NCI-H2227 (cell line): Measurements from ENCODE around the gene CLDN20.
"Not testable (repeated sequence)": the region's sequence is repeated elsewhere in the genome, so short reads cannot be mapped to it uniquely, and the experiment has no call there.

Experiments
- DNase-seq: peaks from one replicate; lab custom pipeline; 2025; ENCODE audit not compliant: unreplicated experiment; lab: John Stamatoyannopoulos, UW

CLDN20 gene, protein sequence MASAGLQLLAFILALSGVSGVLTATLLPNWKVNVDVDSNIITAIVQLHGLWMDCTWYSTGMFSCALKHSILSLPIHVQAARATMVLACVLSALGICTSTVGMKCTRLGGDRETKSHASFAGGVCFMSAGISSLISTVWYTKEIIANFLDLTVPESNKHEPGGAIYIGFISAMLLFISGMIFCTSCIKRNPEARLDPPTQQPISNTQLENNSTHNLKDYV

DNA sequence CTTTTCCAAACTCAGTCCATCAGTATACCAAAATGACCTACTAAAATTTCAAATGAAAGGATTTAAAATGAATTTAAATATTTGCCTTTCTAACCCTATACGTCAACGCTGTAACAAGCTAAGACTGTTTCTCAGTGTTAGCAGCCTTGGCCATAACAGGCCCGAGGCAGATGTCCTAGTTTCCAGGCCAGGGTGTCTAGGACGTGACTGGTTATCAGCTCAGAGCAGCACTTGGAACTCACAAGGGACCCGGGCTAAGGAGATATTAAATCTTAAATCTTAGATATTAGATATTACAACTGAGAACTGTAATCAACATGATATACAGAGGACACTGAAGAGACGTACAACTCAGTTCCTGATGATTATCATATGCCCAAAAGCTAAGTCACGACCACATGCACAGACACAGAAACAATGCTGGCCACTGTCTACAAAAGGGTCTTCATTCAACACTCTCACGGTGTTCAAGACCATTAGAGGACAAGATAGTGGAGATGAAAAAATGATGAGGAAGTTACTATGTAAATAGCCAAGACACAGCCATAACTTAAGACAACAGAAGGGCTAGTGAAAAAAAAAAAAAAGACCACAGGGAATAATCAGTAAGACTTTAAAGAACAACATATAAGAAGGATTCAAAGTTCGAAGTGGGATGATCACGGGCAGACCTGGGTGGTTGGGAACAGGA lies at the start of gene CLDN20:
CLDN20 (plus strand) TSS at position 641 of the 691 bp plus-strand sequence. CDS start 11,707 bp downstream, outside the sequence.
- no peak for DNase-seq

DNA sequence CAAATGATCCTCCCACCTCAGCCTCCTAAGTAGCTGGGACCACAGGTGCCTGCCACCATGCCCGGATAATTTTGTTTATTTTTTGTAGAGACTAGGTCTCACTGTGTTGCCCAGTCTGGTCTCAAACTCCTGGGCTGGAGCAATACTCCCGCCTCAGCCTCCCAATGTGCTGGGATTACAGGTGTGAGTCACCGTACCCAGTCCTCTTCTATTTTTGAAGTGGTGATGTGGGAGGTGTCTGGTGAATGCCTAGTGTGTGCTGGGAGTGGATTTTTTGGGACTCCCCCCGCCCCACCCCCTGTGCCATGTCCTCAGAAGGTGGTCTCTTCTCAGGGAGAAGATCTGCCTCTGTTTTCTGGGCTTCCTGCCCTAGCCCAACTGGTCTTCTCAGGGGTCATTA lies 47.9 kb upstream of the CLDN20 start:
- peak; percentile 49 for DNase-seq

DNA sequence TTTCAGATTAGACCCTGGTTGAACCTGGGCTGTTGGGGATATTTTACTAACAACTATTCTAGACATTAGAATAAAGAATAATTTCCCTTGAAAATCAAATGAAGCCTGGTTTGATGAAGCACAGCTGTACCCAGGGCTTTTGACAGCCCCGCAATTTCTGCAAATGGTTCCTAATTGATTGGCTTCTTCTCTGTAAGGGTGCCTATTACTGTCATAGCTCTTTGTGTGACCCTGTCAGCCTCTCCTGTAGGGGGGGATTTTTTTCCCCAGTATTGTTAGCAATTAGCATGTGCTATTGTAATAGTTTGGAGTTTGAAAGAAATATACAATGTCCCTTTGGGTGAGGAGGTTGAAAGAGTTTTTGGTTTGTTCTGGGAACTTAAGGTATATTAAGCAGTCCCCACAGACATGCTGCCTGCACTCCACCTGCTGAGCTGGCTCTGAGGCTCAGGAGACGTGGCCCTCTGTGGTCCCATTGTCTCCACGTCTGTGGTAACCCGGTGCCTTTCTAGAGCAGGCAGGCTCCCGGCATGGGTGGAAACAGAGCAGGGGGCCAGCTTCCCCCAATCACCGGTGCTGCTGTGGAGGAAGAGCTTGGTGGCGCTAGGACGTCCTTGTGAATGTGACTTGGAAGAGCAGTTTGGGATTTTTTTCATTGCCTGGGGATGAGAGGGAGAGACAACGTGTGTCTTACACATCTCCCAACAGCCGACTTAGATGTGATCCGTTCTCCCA lies 47.3 kb upstream of the CLDN20 start:
- peak; percentile 74 for DNase-seq

DNA sequence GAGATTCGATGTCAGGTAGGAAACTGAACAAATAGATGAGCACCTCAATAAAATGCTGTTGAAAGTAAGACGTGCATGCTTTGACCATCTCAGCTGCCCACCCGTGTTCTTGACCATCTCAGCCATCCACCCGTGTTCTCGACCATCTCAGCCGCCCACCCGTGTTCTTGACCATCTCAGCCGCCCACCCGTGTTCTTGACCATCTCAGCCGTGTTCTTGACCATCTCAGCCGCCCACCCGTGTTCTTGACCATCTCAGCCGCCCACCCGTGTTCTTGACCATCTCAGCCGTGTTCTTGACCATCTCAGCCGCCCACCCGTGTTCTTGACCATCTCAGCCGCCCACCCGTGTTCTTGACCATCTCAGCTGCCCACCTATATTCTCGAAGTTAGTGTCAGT lies 45.1 kb upstream of the CLDN20 start:
- not testable (repeated sequence) for DNase-seq

DNA sequence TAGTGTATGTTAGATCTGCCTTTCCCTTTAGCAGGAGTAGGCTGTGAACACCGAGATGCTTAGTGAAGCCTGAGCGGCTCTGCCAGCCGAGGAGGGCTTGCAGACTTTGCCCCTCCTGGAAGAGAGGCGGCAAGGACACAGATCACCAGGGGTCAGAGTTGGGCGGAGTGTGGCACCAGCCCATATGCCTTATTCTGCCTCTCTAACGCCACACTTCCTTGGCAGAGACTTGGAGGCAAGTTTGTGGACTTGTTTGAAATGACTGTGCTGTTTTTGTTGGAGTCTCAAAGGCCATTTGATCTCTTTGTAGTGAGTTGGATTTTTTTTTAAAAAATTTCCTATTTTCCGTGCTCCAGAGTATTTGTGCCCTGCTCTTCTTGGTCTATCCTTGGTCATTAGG lies 44.5 kb upstream of the CLDN20 start:
- DNase-seq, result no peak

DNA sequence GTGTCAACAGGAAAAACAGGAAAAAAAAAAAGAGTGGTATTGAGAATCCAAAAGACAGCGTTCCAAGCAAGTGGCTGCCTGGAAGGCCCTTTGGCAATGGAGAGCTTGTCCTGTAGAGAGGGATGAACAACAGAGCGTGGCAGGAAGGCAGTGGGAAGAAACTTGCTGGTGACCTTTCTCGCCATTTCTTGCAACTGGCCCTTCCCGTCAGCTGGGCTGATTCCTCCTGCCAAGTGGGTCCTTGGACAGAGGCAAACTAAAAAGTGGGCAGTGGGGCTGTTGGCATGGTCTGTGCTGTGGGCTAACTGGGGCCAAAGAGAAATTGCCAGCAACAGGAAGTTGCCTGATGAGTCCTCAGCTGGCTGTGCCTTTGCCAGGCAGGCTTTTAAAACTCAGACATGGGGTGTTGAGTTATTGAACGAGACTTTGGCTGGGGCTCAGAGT lies 43.9 kb upstream of the CLDN20 start:
- no peak for DNase-seq

DNA sequence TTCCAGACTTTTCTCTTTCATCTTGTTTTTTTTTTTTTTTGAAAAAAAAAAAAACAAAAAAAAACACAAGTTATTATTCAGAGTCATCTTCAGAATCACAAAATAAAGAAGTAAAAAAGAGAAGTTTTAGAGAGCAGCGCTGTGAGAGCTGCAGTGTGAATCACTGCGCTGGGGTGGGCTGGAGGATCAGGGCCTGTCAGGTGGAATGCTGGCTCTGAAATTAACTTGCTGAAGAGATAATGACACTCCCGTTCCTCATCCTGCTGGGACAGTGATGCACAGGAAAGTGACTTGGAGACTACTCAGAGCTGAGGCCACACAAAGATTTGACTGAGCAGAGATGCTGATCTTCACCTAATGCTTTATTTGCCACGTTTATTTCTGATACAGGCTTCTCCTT lies 42.7 kb upstream of the CLDN20 start:
- DNase-seq, result peak; percentile 6

DNA sequence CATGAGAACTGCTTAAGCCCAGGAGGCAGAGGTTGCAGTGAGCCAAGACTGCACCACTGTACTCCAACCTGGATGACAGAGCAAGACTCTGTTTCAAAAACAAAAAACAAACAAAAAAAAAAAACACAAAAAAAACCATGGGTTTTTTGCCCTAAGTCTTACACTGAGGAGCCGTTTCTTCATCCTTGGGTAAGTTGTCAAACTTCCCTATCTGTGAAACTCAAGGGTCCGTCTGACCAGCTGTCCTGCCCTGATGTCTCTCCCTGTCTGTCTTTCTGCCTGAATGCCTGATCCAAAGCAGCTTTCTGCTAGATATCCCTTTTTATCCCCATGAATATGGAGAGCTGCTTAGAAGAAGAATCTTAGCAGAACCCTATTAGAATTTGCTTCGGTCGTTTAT lies 41.3 kb upstream of the CLDN20 start:
- DNase-seq, result no peak

DNA sequence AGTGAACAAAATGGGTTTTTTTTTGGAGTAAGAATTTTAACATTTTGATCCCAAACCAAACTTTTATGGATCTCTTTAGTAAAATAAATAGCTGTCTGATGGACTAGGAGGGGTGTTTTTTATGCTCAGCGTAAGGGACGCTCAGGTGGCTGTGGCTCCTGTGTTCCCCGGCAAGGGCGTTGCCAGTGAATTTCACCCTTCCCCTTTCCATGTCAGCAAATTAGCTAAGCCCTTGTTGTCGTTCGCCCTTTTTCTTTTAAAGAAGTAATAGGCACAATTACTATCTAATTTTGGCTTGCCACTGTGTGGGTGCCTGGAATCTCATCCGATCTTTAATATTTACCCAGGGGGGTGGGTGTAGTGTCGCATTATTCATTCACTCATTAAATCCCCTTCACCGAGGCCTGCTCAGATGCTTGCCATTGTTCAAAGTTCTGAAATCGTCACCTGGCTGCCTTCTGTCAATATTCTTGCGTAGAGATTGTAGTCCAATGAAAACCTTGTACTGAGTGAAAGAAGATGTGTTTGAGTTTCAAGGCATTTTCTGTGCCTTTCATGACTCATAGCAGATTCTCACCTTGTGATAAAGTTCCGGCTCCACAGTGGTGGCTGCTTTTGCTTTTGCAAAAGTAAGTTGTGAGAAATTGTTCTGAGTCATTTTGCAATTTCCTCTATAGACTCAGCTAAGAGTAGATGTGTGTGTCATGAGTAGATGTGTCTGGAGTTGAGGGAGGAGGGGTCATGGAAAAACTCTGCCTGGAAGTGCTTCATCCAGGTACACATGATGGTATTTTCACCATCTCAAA lies 40.0 kb upstream of the CLDN20 start:
- DNase-seq, result peak; percentile 20

DNA sequence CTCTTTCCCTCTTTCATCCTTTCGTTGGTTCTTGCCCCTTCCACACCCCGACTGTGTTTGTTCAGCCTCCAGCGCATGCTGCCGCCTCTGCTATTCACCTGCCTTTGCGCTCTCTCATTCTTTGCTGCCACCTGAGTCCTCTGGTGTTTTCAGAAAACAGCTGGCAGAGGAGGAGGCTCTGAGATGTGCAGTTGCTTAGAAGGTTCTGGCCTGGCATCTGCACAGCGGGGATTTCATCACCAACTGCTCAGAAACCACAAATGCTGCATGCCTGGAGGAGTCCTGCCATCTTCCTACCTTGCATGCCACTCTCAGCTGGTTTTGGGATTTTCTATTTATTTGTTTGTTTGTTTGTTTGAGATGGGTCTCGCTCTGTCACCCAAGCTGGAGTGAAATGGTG lies 39.2 kb upstream of the CLDN20 start:
- peak; percentile 4 for DNase-seq

DNA sequence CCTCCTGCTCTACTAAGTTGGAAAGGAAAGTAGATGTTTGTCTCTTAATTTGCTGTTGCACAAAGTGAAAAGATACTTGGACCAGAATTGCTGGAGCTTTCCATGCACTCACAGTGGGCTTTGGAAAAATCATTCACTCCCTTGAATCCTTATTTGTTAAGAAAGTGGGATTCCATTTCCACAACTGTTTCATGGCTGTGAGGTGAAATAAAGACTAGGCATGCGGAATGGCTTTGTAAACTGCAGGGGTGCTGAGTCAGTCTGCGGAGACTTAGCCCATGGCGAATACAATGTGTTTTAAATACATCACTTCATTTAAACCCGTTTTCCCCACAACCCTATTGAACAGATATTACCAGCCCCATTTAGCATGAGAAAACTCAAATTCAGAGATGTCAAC lies 36.8 kb upstream of the CLDN20 start:
- DNase-seq, result no peak

DNA sequence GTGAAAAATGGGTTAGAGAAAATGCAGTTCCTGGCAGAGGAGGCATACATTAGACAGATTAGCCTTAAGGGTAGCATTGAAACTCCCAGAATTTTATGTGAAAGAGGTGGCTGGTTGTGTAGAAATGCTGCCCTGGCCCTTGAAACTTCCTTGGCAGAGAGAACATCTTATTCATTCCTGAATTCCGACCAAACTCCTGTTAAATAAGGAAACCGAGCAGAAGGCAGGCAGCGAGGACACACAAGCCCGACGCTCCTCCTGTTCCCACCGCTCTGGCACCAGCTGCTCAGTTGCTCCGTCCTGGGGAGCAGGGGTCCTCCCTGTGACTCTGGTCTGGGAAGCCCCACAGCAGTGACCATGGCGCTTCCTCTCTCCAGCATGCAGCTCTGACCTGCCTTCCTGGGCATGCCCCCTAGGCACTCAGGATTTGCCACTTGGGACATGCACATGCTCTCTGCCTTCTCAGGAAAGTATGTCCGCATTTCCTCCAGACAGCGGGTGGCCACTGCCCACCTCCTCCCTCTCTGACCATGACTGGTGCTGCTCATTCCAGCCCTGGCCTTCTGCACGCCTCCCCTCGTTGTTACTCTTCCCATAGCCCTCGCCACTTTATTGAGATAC lies 35.2 kb upstream of the CLDN20 start:
- DNase-seq, result no peak

DNA sequence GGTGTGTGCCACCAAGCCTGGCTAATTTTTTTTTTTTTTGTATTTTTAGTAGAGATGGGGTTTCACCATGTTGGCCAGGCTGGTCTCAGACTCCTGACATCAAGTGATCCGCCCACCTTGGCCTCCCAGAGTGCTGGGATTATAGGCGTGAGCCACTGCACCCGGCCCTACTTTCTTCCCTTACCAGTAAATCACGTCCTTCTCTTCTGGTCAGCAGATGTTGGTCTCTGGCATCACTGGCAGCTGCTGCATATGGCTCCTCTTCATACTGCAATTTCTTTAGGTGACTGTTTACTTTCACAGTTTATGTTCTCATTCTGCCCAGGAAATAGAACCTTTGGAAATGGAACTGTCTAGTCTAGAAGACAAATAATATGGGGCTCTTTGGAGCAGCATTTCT lies 32.8 kb upstream of the CLDN20 start:
- not testable (repeated sequence) for DNase-seq

DNA sequence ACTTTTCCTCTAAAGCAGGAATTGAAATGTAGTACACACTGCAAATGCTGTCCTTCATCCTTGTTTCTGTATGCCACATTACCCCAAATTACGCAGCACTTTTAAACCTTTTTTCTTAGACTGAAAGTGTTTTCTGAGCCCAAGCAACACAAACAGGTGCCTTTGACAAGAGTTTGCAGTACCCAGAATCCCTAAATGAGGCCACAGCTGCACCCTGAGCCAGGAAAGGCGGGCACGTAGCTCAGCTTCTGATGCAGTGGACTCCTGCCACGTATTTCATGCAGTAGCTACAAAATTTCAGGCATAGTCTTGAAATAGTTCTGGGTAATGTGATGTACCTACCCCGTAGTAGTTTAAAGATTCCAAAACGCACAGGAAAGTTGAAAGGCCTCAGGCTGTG lies 31.0 kb upstream of the CLDN20 start:
- DNase-seq, result no peak

DNA sequence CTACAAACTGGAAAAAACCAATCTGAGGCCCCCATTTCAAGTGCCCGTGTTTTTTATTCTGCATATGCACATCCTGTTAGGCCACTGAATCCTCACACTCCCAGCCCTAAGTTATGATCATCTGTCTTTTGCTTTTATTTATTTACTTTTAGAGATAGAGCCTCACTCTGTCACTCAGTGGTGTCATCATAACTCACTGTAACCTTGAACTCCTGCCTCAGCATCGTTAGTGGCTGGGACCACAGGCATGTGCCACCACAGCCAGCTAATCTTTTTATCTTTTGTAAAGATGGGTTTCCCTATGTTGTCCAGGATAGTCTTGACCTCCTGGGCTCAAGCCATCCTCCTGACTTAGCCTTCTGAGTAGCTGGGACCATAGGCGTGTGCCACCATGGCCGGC lies 29.6 kb upstream of the CLDN20 start:
- no peak for DNase-seq

DNA sequence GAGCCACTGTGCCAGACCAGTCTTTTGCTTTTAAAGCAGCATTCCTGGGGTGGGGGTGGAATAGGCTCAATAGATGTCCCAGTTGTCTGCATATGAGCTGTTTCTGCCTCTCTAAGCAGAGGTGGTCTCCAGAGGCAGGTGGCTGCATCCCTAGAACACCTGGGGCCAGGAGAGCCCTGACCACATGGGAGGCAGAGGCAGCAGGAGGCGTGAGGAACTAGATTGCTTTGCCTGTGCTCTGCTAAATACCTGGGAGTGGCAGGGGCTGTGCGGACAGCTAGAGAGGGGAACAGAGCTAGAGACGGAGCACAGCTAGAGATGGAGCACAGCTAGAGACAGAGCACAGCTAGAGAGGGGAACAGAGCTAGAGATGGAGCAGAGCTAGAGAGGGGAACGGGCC lies 29.1 kb upstream of the CLDN20 start:
- DNase-seq, result no peak

DNA sequence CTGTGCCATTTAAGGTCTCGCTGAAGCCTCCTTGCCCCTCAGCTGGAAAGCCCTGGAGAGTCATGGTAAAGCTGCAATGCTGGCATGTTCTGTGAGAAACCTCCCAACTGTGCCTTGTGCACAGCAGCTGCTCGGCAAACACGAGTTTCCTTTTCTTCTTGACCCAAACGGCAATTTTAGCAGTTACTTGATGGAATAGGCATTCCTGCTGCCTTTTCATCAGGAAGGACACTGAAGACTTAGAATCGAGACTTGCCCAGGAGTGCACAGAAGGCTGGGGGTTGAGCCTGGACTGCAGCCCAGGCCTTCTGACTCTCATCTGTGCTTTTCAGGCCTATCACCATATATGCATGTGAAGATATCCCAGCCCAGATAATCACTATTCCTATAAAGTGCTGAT lies 28.7 kb upstream of the CLDN20 start:
- DNase-seq, result no peak

DNA sequence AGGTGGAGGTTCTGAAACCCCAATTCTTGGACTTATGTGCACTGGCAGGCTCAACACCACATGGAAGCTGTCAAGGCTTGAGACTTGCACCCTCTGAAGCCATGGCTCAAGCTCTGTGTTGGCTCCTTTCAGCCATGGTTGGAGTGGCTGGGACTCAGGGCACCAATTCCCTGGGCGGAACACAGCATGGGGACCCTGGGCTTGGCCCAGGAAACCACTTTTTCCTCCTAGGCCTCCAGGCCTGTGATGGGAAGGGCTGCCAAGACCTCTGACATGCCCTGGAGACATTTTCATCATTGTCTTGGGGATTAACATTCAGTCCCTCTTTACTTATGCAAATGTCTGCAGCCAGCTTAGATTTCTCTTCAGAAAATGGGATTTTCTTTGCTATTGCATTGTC lies 26.2 kb upstream of the CLDN20 start:
- no peak for DNase-seq

DNA sequence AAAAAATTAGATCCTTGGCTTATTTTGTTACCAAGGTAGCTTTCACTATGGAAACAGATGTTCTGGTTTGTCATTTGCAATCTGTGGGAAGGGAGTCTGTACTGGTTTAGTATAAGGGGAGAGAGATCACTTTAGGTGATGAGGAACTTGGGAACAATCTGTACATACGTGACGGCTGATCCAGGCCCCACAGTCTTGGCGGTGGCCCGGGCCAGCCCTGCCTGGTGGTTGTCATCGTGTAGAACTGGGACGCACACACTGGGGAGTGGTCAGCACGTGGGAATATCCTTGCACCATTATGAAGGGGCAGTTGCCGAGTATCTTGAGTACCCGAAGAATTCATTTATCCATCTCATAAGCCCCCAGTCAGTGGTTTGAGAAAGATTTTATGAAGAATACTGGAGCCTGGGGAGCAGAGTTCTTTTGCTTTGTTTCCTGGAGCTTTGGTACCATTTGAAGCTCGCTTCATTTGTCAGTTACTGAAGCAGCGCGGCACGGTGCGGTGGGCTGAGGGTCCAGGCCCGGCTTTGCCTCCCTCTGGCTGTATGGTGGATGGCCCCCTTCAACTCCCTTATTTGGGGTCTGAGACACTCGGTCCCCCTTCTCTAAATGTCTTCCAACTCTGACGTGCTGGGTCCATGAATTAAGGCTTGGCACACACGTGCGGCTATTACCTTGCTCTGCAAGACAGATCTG lies 22.8 kb upstream of the CLDN20 start:
- no peak for DNase-seq

DNA sequence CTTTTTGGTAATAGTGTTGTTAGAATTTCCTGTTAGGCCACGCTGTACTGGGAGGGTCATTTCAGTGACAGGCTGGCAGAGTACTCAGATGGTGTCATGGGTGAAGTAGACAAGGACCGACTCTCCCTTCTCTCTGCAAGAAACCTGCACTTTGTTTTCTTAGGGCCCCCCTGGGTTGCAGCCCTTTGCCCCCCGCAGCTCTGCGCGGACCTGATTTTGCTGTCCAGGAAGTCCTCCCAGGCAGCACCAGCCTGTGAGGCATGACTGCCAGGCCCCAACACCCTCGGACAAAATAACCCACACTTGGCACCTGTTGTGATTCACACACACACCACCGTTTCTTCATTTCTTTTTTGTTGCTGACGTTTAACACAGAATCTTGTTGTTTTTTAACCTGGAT lies 21.8 kb upstream of the CLDN20 start:
- DNase-seq, result no peak
